Hindlimb muscle (tissue), 1 donor: ENCODE results near the gene C4orf50. TPM values are rescaled to one million over a fixed set of nuclear protein-coding genes. Genes with fewer than 3 reads are reported as not detected.

ENCODE experiments used
- DNase-seq: peaks from one replicate; pipeline ENCODE4 v3.0.0-alpha.2; 2013
- polyA plus RNA-seq: library from polyadenylated mRNA; unstranded; fragments of 120-200 nt; gene quantifications from one replicate; pipeline ENCODE4 v1.2.1, GENCODE V29; 2013; ENCODE audit not compliant: insufficient read length

Gene C4orf50
- polyA plus RNA-seq, 1 donor: not detected

- no peak for DNase-seq
Measured at GRCh38 chr4:5918331-5918985, 99.8 kb downstream of the C4orf50 start.

GRCh38 chr4:5917672-5918071, 100.6 kb downstream of the C4orf50 start:
- no peak for DNase-seq

GRCh38 chr4:5916229-5916628, 102.0 kb downstream of the C4orf50 start:
- no peak for DNase-seq

GRCh38 chr4:5913454-5913853, 104.8 kb downstream of the C4orf50 start:
- DNase-seq: no peak

- no peak for DNase-seq
Measured at GRCh38 chr4:5912614-5913019, 105.6 kb downstream of the C4orf50 start.

- no peak for DNase-seq
Measured at GRCh38 chr4:5908876-5909427, 109.3 kb downstream of the C4orf50 start.

GRCh38 chr4:5906191-5906590, 112.0 kb downstream of the C4orf50 start:
- DNase-seq: no peak

DNA sequence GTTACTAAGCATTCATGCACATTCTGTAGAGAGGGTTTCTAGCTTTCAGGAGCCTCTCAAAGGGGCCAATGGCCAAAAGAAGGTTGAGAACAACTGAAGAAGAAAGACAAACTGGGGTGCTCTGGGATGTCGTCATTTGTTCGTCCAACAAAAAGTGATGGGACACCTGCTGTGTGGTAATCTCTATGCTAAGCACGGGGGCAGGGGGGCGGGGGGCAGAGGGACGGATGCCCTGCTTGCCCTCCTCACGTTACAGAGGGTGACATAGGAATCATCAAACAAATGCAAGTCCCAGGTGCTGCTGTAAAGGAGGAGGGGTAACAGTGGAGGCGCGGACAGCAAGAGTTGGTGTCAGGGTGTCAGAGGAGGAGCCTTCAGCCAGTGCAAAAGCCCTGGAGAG, 112.5 kb downstream of the C4orf50 start:
- DNase-seq: no peak

GRCh38 chr4:5900844-5901243, 117.4 kb downstream of the C4orf50 start:
- DNase-seq: no peak

- DNase-seq: no peak
Measured at GRCh38 chr4:5899881-5900280, 118.3 kb downstream of the C4orf50 start.

DNA sequence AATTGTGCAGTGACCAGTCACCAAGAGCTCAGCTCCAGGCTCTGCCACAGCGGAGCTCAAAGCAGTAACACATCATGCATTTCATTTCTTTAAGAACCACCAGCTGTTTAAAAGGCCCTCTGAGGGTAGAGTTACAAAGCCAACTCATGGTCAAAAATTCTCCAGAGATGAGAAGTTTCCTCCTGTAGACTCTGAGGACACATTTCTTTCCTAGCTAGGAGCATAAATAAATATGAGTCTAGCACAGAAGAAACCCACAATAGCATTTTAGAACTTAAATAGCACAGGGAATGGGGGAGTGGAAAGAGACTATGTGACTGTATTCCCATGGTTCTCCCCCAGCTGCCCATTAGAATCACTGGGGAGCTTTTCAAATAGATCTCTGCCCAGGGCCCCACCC, 118.8 kb downstream of the C4orf50 start:
- DNase-seq: no peak

DNA sequence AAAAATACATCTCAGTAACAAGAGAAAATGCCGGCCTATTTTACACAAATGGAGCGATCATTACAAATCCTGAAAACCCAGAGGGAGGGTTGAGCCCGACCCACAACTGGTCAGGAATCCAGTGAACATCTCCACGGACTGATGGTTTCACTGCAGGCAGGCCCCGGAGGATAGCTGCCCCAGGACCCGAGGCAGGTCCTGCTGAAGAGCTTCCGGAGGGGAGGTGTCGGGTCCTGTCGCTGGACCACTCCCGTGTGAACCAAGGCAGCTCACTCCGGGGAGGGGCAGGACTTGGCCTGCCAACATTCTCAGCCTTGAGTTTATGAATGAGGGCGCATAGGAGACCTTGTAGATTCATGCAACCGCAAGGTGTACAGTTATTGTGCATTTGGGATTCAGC, 120.6 kb downstream of the C4orf50 start:
- DNase-seq: no peak

DNA sequence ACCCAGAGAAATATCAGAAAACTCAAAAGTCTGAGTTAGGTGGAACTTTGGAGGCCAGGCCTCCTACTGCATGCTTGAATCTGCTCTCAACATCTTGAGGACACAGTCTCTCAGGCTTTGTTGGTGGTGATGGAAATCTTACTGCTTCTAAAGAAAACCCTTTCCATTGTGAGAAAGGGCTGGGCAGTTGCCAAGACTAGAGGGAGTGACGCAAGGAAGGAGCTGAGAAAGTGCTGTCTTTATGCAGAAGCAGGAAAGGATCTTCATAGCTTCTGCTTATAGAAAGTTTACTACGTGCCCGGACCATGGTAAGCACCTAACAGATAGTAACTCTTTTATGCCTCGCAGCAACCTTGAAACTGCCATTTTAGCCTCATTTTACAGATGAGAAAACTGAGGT, 122.9 kb downstream of the C4orf50 start:
- no peak for DNase-seq

DNA sequence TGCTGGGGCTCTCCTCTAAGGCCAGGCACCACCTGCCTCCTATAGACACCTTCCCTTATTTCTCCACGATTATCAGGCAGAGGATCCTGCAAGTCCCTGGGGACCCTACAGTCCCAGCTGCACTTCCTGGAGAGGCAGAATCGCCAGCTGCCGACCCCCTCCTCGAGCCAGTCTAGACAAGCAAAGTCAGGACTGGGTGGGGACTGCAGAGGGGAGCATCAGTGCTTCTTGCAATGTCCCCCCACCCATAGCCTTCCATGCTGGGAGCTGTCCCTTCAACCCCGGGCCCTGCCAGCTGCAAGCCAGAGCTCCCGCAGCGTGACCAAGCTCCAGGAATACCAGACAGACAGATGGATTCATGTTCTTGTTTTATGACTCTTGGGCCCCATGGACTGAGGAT, 124.0 kb downstream of the C4orf50 start:
- no peak for DNase-seq

- DNase-seq: no peak
Measured at GRCh38 chr4:5893591-5893990, 124.6 kb downstream of the C4orf50 start.

DNA sequence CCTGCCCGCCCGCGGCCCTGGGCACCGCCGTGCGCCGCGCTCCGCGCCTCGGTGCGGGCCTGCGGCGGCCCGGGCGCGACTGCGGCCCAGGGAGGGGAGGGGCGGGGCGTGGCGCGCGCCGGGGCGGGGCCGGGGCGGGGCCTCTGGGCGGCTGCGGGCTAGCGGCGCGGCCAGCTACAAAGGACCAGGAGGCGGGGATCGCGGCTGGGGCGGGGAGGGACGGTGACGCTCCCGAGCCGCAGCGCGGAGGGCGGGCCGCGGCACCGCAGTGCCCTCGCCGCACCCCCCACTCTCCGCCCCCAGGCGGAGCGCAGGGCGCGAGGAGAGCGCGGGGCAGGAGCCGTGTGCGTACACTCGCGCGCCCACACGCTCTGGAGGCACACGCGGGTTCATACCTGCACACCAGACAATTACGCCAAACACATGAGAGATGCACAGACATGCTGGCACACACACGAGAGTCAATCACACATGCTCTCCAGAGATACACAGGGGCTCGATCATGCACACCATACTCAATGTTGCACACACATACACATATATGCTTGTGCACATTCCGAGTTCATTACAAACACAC, 125.1 kb downstream of the C4orf50 start, which contains the start of gene CRMP1:
CRMP1 (minus strand) TSS at position 83 of the 577 bp plus-strand sequence. CDS start 117 bp downstream, outside the sequence.
- no peak for DNase-seq

GRCh38 chr4:5892323-5893003, 125.8 kb downstream of the C4orf50 start:
- DNase-seq: no peak

GRCh38 chr4:5891563-5892322, 126.5 kb downstream of the C4orf50 start:
- DNase-seq: no peak

DNA sequence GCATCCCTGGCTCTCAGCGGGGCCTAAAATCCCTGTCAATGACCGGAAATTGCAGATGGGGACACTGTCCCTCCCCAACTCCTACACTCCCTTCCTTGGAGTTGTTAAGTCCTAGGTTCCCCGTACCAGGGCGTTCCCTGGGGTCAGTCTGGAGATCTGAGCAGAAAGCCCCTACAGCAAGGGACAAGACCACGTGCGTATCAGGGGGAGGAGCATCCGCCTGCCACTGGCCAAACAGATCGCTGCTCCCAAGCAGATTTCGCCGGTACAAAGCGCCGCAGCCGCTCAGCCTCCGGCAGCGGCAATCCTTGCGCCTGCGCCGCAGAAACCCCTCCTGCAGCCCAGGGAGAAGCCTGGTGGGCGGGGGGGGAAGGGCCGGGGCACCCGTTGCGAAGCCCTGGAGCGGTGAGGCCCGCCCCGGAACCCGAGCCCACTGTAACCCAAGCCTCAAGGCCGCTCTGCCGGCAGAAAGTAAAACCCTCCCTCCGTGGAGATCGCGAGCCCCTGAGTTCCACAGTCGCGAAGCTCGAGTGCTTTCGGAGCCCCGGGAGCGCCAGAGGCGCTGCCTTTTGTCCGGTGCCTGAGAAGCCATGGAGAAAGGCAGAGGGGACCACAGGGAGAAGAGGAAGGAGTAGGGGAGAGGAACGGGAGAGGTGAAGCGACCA, 128.0 kb downstream of the C4orf50 start:
- no peak for DNase-seq

DNA sequence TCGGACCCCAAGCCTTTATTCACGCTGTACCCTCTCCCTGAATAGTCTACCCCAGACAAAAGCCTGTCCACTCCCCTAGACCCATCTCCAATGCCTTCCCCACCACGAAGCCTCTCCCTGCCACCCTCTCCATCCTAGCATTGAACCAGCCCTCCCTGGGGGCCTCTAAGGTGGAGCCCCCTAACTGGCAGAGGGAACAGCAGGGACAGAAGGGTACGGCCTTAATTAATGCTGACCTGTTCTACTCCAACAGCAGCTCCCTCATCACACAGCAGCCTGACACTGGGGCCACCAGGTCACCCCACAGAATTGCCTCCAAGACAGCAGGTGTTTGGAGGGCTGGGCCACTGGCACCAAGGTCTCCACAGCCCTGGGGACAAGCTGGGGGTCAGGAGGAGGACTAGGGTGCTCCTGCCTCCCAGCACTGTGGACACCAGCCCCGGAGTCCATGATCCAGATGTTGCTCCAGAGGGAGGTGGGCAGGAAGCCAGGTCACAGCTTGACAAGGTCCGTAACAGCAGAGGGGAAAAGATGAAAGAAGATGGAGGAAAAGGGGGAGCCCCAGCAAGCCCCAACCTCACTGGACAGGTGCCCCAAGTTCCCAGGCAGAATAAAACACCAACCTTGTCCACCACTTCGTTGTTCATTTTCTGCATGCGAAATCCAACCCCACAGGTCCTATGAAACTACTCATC, 129.1 kb downstream of the C4orf50 start:
- no peak for DNase-seq

DNA sequence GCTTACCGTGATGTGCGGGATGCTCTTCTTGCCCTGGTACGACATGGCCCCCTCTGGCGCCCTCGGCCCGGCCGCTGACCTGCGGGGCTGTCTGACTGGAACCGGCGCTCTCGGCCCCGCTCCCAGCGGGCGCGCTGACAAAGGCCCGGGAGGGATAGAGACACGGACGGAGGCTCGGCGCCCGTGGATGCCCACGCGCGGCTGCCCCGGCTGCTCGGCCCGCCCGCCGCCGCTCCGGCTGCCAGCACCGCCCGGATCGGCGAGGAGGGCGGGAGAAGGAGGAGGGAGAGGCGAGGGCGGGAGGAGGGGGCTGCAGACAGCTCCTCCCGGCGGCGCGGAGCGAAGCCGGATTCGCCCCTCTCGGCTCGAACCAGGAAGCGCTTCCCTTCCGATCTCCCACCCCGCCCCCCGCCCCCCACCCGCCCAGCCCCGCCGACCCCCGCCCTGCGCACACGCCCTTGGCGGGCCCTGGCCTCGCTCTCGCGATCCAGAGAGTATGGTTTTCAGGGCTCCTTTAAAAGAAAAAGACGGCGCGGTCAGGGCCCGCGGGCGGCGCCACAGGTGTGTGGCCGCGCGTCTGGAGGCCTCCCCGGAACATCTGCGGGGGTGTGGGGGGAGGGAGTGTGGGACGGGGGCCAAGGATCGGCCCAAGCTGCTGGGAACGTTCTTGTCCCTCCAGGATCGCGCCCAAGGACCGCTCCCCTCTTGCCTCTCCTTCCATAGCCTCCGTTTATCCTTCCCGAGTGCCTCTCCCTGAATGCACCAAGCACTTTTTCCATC, 129.8 kb downstream of the C4orf50 start:
- peak; percentile 31 for DNase-seq
